Fibroblast of skin of right biceps (primary cell): ENCODE measurements around the gene PAQR5.
"Not testable (repeated sequence)": the region's sequence is repeated elsewhere in the genome, so short reads cannot be mapped to it uniquely, and the experiment has no call there.

Source experiments
- DNase-seq: peaks from one replicate; pipeline ENCODE4 v3.0.0-alpha.2; 2013

The PAQR5 gene

GRCh38 chr15:69358850-69359249 lies 60.1 kb downstream of the PAQR5 start:
- DNase-seq: no peak

GRCh38 chr15:69359722-69360121 lies 61.0 kb downstream of the PAQR5 start:
- peak; percentile 14 for DNase-seq

- DNase-seq: no peak
These were observed 61.9 kb downstream of the PAQR5 start for GRCh38 chr15:69360642-69361041.

DNA sequence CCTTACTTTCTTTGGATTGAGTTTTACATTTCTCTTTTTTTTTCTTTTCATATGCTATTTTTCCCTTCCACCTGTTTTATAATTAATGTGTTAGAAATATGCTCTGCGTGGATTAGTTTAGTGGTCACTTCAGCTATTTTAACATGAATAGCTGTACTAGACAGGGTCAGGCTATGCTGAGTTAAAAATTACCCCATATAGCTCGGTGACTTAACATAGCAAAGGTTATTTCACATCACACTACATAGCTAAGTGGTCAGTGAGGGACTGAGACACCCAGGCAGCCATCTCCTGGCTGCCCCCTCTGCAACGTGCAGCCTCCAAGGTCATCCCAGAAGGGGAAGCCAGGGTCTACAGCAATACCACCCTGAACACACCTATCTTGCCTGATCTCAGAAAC lies 68.5 kb downstream of the PAQR5 start:
- no peak for DNase-seq

GRCh38 chr15:69369631-69370030 lies 70.9 kb downstream of the PAQR5 start:
- DNase-seq: no peak

GRCh38 chr15:69373406-69373805 lies 74.7 kb downstream of the PAQR5 start:
- no peak for DNase-seq

DNA sequence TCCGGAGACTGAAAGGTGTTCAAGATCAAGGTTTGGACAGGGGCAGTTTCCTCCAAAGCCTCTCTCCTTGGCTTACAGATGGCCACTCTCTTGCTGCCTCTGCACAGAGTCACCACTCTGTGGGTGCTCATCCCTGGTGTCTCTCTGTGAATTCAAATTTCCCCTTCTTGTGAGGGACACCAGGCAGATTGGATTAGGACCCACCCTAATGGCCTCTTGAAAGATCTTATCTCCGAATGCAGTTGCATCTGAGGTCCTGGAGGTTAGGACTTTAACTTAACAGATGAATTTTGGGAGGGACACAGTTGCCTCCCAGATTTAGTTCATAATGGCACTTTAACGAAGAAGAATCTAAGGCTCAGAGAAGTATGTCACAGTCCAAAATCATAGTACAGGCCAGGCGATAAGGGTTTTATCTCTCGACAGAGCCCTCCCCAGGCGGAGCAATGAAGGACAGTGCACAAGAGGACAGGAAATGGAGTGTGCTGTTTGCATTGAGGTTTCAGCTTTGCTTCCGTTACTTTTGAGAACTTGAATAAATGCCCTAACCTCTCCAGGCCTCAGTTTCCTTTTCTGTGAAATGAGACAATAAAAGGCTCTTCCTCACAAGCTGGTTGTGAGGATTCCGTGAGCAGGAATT lies 76.6 kb downstream of the PAQR5 start:
- DNase-seq: no peak

DNA sequence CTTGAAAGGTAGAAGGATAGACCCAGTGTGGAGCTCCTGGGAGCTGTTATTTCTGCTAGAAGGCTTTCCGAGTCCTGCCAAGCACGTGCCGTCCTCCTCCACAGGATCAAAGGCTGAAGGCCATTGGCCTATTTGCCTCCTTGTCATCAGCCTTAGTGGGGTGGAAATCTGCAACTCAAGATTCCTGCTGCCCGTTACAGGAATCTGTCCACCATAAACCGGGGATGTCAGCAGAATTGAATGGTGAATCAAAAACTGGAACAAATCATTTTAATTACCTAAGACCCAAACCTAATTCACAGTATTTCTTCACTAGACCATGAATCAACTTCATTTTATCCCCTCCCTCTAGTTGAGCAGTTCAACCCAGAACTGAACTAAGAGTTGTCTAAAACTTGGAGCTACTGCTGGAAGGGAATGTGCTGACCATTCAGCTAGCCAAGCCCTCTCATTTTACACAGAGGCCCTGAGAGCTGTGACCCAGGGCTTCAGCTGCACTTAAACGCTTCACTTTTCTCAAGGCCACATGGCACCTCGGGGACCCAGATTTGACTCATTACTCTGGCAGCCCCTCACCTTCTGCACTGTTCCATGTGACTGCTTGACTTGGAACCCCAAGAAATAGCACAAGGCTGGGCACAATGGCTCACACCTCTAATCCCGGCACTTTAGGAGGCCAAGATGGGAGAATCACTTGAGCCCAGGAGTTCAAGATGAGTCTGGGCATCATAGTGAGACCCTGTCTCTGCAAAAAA lies 78.7 kb downstream of the PAQR5 start:
- DNase-seq: no peak

DNA sequence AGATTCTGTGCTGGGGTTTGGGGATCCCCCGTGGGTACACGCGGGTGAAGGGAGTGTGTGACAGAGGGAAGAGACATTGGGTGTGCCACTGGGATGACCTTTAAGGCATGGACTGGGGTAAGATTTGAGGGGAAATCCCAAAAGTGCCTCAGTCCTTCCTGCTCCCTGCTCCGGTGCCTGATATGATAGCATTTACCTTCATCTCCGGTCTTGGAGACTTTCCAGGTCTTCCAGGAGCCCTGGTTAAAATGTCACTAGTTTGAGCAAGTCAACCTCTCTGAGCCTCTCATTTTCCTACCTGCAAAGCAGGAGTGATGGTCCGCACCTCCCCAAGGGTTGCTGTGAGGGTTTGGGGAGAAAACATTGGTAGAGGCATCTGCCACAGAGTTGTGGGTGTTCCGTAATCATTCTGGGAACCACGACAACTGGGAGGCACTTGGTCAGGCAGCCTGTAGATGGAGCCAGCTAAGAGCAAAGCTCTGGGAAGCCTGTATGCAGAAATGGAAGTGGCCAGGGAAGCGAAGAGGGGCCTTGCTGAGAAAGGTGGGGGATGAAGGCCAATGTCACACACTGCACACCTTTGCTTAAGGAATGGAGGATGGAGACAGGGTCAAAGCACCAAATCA lies 81.5 kb downstream of the PAQR5 start:
- peak; percentile 15 for DNase-seq

DNA sequence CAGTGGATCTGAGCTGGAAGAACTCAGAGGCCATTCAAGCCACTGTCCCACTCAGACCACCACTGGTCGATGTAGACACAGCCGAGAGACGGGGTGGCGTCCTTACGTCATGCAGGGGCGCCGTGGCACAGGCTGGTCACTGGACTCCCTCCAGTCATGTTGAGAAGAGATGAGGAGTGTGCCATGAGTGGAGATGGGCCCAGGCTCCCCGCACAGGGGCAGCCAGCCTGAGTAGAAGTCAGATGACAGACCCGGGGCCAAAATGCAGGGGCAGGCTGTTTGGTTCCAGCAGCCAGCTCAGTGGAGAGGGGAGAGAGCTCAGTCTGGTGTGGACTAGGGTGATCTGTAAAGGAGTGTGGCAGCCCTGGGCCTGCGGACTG lies 82.0 kb downstream of the PAQR5 start:
- DNase-seq: no peak

DNA sequence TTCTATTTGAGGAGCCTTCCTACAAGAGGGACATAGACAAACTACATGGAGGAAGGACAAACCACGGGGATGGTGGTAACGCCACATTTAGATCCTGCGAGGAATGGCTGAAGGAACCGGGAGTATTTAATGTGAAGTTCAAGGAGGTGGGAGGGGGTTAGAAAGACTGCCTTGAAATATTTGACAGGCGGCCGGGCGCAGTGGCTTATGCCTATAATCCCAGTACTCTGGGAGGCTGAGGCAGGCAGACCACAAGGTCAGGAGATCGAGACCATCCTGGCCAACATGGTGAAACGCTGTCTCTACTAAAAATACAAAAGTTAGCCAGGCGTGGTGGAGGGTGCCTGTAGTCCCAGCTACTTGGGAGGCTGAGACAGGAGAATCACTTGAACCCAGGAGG lies 83.5 kb downstream of the PAQR5 start:
- not testable (repeated sequence) for DNase-seq

GRCh38 chr15:69384066-69384465 lies 85.4 kb downstream of the PAQR5 start:
- not testable (repeated sequence) for DNase-seq

- DNase-seq: no peak
These were observed 86.2 kb downstream of the PAQR5 start for GRCh38 chr15:69384626-69385598.

GRCh38 chr15:69385831-69386230 lies 87.1 kb downstream of the PAQR5 start:
- no peak for DNase-seq

DNA sequence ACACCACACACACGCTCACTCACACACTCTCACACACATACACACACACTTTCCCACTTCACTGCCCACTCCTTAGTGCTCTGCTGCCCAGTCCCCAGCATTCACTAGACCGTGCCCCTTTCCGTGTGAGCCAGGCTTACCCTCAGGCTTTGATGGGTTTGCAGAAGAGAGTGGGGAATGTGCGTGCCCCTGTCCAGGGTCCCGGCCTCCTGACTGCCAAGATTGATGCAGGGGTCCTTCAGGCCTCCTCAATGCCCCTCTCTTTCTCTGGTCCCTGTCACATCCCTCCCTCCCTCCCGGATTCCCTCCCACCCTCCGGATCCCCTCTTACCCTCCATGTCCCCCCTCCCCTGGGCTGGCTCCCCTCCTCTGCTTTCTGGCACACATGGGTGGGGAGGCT lies 87.6 kb downstream of the PAQR5 start:
- DNase-seq: no peak

DNA sequence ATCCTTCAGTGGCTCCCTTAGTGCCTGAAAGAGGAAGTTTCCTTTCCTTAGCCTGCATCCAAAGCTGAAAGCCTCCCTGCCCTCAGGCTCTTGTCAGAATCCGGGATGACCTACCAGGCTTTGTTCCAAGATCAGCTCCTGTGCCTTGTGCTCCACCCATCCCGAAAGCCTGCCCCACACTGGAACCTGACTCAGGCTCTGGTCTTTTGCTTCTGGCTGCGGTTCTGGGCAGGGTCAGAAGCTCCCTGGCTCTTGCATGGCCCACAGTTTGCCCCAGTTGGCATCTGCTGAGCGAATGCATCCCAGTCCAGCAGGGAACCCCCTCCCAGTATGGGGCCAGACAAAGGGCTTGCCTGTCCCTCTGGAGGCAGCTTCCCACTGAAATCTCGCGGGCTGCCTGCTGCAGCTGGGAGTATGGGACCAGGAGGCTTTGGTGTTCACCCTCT lies 89.6 kb downstream of the PAQR5 start:
- no peak for DNase-seq

DNA sequence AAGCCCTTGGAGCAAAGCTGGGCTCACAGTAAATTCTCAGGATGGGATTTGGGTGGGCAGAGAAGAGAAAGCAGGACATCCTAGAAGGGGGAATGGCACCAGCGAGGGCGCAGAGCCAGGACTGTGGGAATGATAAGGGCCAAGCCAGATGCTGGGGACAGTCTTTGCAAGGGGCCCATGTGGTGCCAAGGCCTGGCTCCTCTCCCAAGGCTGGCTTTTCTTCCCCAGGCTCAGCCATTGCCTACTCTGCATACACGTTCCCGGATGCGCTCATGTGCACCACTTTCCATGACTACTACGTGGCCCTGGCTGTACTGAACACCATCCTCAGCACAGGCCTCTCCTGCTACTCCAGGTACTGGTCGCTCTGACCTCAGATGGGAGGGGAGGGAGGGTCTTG lies 90.7 kb downstream of the PAQR5 start:
- no peak for DNase-seq

- DNase-seq: peak; percentile 69
These were observed 91.9 kb downstream of the PAQR5 start for GRCh38 chr15:69390575-69390974.

DNA sequence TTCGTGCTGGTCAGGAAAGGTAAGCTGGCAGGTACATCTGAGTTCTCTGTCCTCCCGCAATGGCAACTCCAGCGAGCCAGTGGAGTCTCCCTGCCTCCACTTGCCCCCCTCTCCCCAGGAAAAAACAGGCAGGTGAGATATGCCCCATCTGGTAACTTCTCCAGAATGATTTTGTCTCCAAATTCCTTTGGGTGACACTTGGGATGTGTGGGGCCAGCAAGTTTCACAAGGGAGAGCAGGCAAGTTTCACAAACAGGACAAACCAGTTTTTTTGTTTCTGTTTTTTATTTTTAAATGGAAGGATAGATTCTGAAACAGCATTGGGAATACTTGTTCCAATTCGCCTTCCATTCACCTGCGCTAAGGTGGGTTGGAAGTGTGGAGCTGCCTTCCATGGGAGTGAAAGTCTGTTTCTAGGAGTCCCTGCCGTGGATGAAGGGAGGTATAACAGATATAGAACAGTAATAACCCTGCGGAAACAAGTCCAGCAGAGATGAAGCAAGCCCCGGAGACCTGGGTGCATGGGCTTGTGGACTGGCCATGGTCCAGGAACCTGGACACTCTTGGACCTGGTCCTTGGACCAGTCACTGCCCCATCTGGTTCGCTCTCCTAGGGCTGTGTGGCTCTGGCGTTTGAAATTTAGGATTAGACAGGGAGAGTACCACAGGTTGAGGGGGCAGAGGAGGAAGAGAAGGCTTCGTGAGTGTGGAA lies 92.5 kb downstream of the PAQR5 start:
- no peak for DNase-seq

DNA sequence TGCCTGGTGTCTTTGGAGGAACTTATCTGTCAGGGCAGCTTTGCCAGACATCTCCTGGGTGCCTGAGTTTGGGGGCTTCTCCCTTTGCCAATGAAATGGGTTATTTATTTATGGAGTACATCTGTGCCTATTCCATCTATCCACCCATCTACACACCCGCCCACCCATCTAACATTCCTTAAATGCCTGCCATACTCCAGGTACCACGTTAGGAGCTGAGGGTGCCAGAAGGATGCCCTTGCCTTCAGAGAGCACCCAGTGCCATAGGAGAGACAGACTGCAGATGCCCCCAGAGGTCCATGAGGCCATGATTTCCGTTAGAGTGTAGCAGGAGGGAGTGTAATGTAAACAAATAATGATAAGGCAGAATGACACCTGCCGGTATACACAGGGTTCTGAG lies 93.6 kb downstream of the PAQR5 start:
- DNase-seq: no peak

GRCh38 chr15:69393831-69394491 lies 95.2 kb downstream of the PAQR5 start:
- DNase-seq: no peak
